Liver (tissue), 3 donors: ENCODE data around the gene S1PR1.

Experiments used
- EGR1 ChIP-seq, 2 donors: IDR thresholded peaks; 2 replicates each; pipeline ENCODE4 v1.6.1; 2016 to 2018; ENCODE audit warnings: antibody characterized with exemption in 2 of 2, low read depth in 2 of 2
- TAF1 ChIP-seq: conservative IDR thresholded peaks from 2 replicates; pipeline ENCODE4 v1.6.1; 2016; ENCODE audit warnings: antibody characterized with exemption, mild to moderate bottlenecking
- TF ChIP-seq, protein P1 (sequence below): fragments of 150-350 bp; IDR thresholded peaks from 2 replicates; pipeline ENCODE4 v1.5.1; 2017; ENCODE audit warnings: improper control_type of control experiment, low read depth, low read length; ENCODE audit not compliant: missing input control
- donor health status: healthy.
- donor health status: healthy.

GRCh38 chr1:101194746-101195145 is 42.1 kb upstream of the S1PR1 start:
- TF ChIP-seq, protein P1, sequence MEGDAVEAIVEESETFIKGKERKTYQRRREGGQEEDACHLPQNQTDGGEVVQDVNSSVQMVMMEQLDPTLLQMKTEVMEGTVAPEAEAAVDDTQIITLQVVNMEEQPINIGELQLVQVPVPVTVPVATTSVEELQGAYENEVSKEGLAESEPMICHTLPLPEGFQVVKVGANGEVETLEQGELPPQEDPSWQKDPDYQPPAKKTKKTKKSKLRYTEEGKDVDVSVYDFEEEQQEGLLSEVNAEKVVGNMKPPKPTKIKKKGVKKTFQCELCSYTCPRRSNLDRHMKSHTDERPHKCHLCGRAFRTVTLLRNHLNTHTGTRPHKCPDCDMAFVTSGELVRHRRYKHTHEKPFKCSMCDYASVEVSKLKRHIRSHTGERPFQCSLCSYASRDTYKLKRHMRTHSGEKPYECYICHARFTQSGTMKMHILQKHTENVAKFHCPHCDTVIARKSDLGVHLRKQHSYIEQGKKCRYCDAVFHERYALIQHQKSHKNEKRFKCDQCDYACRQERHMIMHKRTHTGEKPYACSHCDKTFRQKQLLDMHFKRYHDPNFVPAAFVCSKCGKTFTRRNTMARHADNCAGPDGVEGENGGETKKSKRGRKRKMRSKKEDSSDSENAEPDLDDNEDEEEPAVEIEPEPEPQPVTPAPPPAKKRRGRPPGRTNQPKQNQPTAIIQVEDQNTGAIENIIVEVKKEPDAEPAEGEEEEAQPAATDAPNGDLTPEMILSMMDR = no peak
- no peak for TF ChIP-seq EGR1 (IDR thresholded peaks at IDR 0.05; ENCODE audit: low read depth in 2 of 2)
- no peak for TF ChIP-seq TAF1
